ENCODE data around the gene YJU2. TPM values are rescaled to one million over a fixed set of nuclear protein-coding genes. Genes with fewer than 3 reads are reported as not detected.

YJU2 gene
- total and polyA plus RNA-seq, 2 of the 13 experiments (the other 11 are each of a cell fraction or from before 2014, with no cell fraction given) = 9.3 to 17.9 TPM

GRCh38 chr19:4246767-4247593 lies at the start of gene YJU2 (continued):
- TF ChIP-seq ZNF441 (CRISPR knock-in tag; IDR thresholded peaks at IDR 0.05; ENCODE audit: borderline replicate concordance) (peak; percentile 74; the same call in 1 of the 2 replicates), ZNF326 (CRISPR knock-in tag; IDR thresholded peaks at IDR 0.05; ENCODE audit: borderline replicate concordance) (no peak), NR2F1 (CRISPR knock-in tag; IDR thresholded peaks at IDR 0.05) (no peak), U2AF1 (optimal IDR thresholded peaks at IDR 0.05; ENCODE audit: low read depth, low read length) (no peak), MATR3 (CRISPR knock-in tag; IDR thresholded peaks at IDR 0.05) (no peak), SP2 (CRISPR knock-in tag; IDR thresholded peaks at IDR 0.05) (peak; percentile 99), TBX3 (IDR thresholded peaks at IDR 0.05; ENCODE audit: borderline replicate concordance) (no peak), SNAPC2 (CRISPR knock-in tag; IDR thresholded peaks at IDR 0.05) (no peak), ZNF362 (CRISPR knock-in tag; IDR thresholded peaks at IDR 0.05; ENCODE audit: borderline replicate concordance) (peak; percentile 94), ZMAT5 (CRISPR knock-in tag; IDR thresholded peaks at IDR 0.05; ENCODE audit: borderline replicate concordance, low read depth) (no peak), MED13 (CRISPR knock-in tag; IDR thresholded peaks at IDR 0.05) (no peak), ZNF224 (CRISPR knock-in tag; IDR thresholded peaks at IDR 0.05) (no peak; the same call in 1 of the 2 replicates), ZNF780A (CRISPR knock-in tag; IDR thresholded peaks at IDR 0.05) (no peak), ZKSCAN1 (IDR thresholded peaks at IDR 0.05; ENCODE audit: low read length) (no peak; the same call in 1 of the 2 replicates), ZZZ3 (CRISPR knock-in tag; IDR thresholded peaks at IDR 0.05; ENCODE audit: borderline replicate concordance) (no peak), ZNF703 (CRISPR knock-in tag; IDR thresholded peaks at IDR 0.05; ENCODE audit: borderline replicate concordance) (no peak), ZNF512B (CRISPR knock-in tag; IDR thresholded peaks at IDR 0.05; ENCODE audit: borderline replicate concordance) (no peak), RORA (CRISPR knock-in tag; IDR thresholded peaks at IDR 0.05) (no peak), FUBP1 (CRISPR knock-in tag; IDR thresholded peaks at IDR 0.05; ENCODE audit: borderline replicate concordance) (no peak), ZNF781 (CRISPR knock-in tag; IDR thresholded peaks at IDR 0.05; ENCODE audit: borderline replicate concordance, not compliant biosample characterization) (peak; percentile 24), ZNF614 (CRISPR knock-in tag; IDR thresholded peaks at IDR 0.05; ENCODE audit: borderline replicate concordance) (0 out of 2 replicates have a peak, but pooled peaks have one; percentile 56), ZFP1 (CRISPR knock-in tag; IDR thresholded peaks at IDR 0.05) (peak; percentile 79; the same call in 1 of the 2 replicates), BCL6 (CRISPR knock-in tag; IDR thresholded peaks at IDR 0.05) (peak; percentile 44; the same call in 1 of the 2 replicates), FOSL1 (CRISPR knock-in tag; IDR thresholded peaks at IDR 0.05; ENCODE audit: borderline replicate concordance) (no peak)
